ENCODE results near the gene ZGLP1.

ZGLP1 gene

GRCh38 chr19:10295847-10296591, 13.6 kb downstream of the ZGLP1 start:
- in situ Hi-C loops (cut with MboI; ENCODE audit: low sequenced_read_pairs), result no loop called here

GRCh38 chr19:10295305-10295846, 14.2 kb downstream of the ZGLP1 start:
- in situ Hi-C loops (cut with MboI; ENCODE audit: low sequenced_read_pairs), result no loop called here

GRCh38 chr19:10294368-10294697, 15.3 kb downstream of the ZGLP1 start:
- in situ Hi-C loops (cut with MboI; ENCODE audit: low sequenced_read_pairs), result no loop called here

GRCh38 chr19:10293637-10294367, 15.8 kb downstream of the ZGLP1 start:
- in situ Hi-C loops (cut with MboI; ENCODE audit: low sequenced_read_pairs), result no loop called here

- in situ Hi-C loops (cut with MboI; ENCODE audit: low sequenced_read_pairs), result no loop called here
These were observed 16.6 kb downstream of the ZGLP1 start for GRCh38 chr19:10292789-10293636.

GRCh38 chr19:10292206-10292788, 17.3 kb downstream of the ZGLP1 start:
- in situ Hi-C loops (cut with MboI; ENCODE audit: low sequenced_read_pairs), result no loop called here

- in situ Hi-C loops (cut with MboI; ENCODE audit: low sequenced_read_pairs), result no loop called here
These were observed 17.9 kb downstream of the ZGLP1 start for GRCh38 chr19:10291554-10292205.

- in situ Hi-C loops (cut with MboI; ENCODE audit: low sequenced_read_pairs), result no loop called here
These were observed 18.6 kb downstream of the ZGLP1 start for GRCh38 chr19:10290876-10291553.

- in situ Hi-C loops (cut with MboI; ENCODE audit: low sequenced_read_pairs), result no loop called here
These were observed 19.2 kb downstream of the ZGLP1 start for GRCh38 chr19:10290357-10290875.

GRCh38 chr19:10289836-10290356, 19.7 kb downstream of the ZGLP1 start, which contains the start of gene ICAM5:
Gene ICAM5, plus strand, starts transcription at chr19:10289952. Its CDS starts 92 bp downstream, at chr19:10290044.
- in situ Hi-C loops (cut with MboI; ENCODE audit: low sequenced_read_pairs), result no loop called here

GRCh38 chr19:10289167-10289835, 20.3 kb downstream of the ZGLP1 start:
- in situ Hi-C loops (cut with MboI; ENCODE audit: low sequenced_read_pairs), result no loop called here

GRCh38 chr19:10288662-10289166, 20.9 kb downstream of the ZGLP1 start:
- in situ Hi-C loops (cut with MboI; ENCODE audit: low sequenced_read_pairs), result no loop called here

GRCh38 chr19:10286803-10287737, 22.5 kb downstream of the ZGLP1 start, which contains the start of gene ICAM4:
Gene ICAM4, plus strand, starts transcription at chr19:10286955. Its CDS starts 58 bp downstream, at chr19:10287013.
- in situ Hi-C loops (cut with MboI; ENCODE audit: low sequenced_read_pairs), result no loop called here

- in situ Hi-C loops (cut with MboI; ENCODE audit: low sequenced_read_pairs), result no loop called here
These were observed 24.2 kb downstream of the ZGLP1 start for GRCh38 chr19:10285393-10285792.

GRCh38 chr19:10284960-10285278, 24.7 kb downstream of the ZGLP1 start:
- in situ Hi-C loops (cut with MboI; ENCODE audit: low sequenced_read_pairs), result no loop called here

GRCh38 chr19:10284065-10284959, 25.3 kb downstream of the ZGLP1 start:
- in situ Hi-C loops (cut with MboI; ENCODE audit: low sequenced_read_pairs), result no loop called here

Measured in hTERT RPE-1 (cell line).